Neural progenitor cell (in vitro differentiated cells): ENCODE results near the gene RHBDF1. TPM values are rescaled to one million over a fixed set of nuclear protein-coding genes. Genes with fewer than 3 reads are reported as not detected.

ENCODE experiments used
- DNase-seq: peaks from one replicate; pipeline ENCODE4 v3.0.0-alpha.2; 2016; ENCODE audit warnings: low spot score
- H2AFZ ChIP-seq: fragments of 200-600 bp; sonication (generic); replicated peaks from 2 replicates; pipeline ENCODE4 v1.6.1; 2016; ENCODE audit warnings: antibody characterized with exemption
- H3F3A ChIP-seq: fragments of 200-600 bp; sonication (generic); 2 replicates; pipeline ENCODE4 v1.6.1; 2016; ENCODE audit warnings: antibody characterized with exemption, low read depth
- H3K27ac ChIP-seq: fragments of 200-600 bp; sonication (generic); 2 replicates; pipeline ENCODE4 v1.5.1; 2016; ENCODE audit warnings: mild to moderate bottlenecking
- H3K27me3 ChIP-seq: fragments of 200-600 bp; sonication (generic); 2 replicates; pipeline ENCODE4 v1.6.1; 2016; ENCODE audit warnings: mild to moderate bottlenecking, moderate library complexity
- H3K36me3 ChIP-seq: fragments of 200-600 bp; sonication (generic); 2 replicates; pipeline ENCODE4 v1.5.1; 2016
- H3K4me1 ChIP-seq: fragments of 200-600 bp; sonication (generic); 2 replicates; pipeline ENCODE4 v1.6.1; 2016; ENCODE audit warnings: mixed run types
- H3K4me2 ChIP-seq: fragments of 200-600 bp; sonication (generic); 2 replicates; pipeline ENCODE4 v1.6.1; 2016
- H3K4me3 ChIP-seq: fragments of 200-600 bp; sonication (generic); 2 replicates; pipeline ENCODE4 v1.5.1; 2016
- H3K79me2 ChIP-seq: fragments of 200-600 bp; sonication (generic); 2 replicates; pipeline ENCODE4 v1.6.1; 2016; ENCODE audit warnings: low read depth
- H3K9ac ChIP-seq: fragments of 200-600 bp; sonication (generic); 2 replicates; pipeline ENCODE4 v1.6.1; 2016
- H3K9me3 ChIP-seq: fragments of 200-600 bp; sonication (generic); 2 replicates; pipeline ENCODE4 v1.5.1; 2016; ENCODE audit warnings: low read depth
- H4K20me1 ChIP-seq: fragments of 200-600 bp; sonication (generic); 2 replicates; pipeline ENCODE4 v1.6.1; 2016; ENCODE audit warnings: low read depth
- H3K27ac Mint-ChIP-seq: 3 replicates; pipeline ENCODE4 v1.8.0; 2021; ENCODE audit warnings: mixed read lengths
- H3K27me3 Mint-ChIP-seq: 2 replicates; pipeline ENCODE4 v1.8.0; 2022; ENCODE audit warnings: low read depth, mild to moderate bottlenecking, inconsistent platforms, moderate library complexity, mixed read lengths; ENCODE audit not compliant: insufficient read depth
- H3K36me3 Mint-ChIP-seq: 3 replicates; pipeline ENCODE4 v1.8.0; 2021; ENCODE audit warnings: mixed read lengths
- H3K4me1 Mint-ChIP-seq: 3 replicates; pipeline ENCODE4 v1.8.0; 2021; ENCODE audit warnings: mixed read lengths
- H3K4me3 Mint-ChIP-seq: 3 replicates; pipeline ENCODE4 v1.8.0; 2021; ENCODE audit warnings: mild to moderate bottlenecking, moderate library complexity, mixed read lengths
- H3K9me3 Mint-ChIP-seq: 3 replicates; pipeline ENCODE4 v1.8.0; 2020; ENCODE audit warnings: mixed read lengths
- CTCF ChIP-seq: fragments of 200-600 bp; sonication (generic); IDR thresholded peaks from 2 replicates; pipeline ENCODE4 v1.5.1; 2017; ENCODE audit warnings: antibody characterized with exemption, mild to moderate bottlenecking
- EZH2 ChIP-seq: fragments of 200-600 bp; sonication (generic); IDR thresholded peaks from 2 replicates; pipeline ENCODE4 v1.6.1; 2017; ENCODE audit warnings: antibody characterized with exemption, mild to moderate bottlenecking, moderate library complexity
- EZH2phosphoT487 ChIP-seq: fragments of 200-600 bp; sonication (generic); IDR thresholded peaks from 2 replicates; pipeline ENCODE4 v1.6.1; 2017; ENCODE audit warnings: antibody characterized with exemption
- total RNA-seq: library from RNA; depleted of rRNA; stranded (reverse); fragments of >200 nt; gene quantifications from 2 replicates; pipeline ENCODE4 v1.2.3, GENCODE V29; 2015; ENCODE audit warnings: low replicate concordance

Gene RHBDF1
- total RNA-seq, 1 donor from 2014 or later, result 11.0 TPM

GRCh38 chr16:36336-36984 lies 36.0 kb downstream of the RHBDF1 start:
- H3K4me3 ChIP-seq, result no peak overlapping the region
- H3K4me2 ChIP-seq, result no peak overlapping the region
- H3K4me1 ChIP-seq, result no peaks in the 10 kb centered on the region
- no peaks in the 10 kb centered on the region for H3K79me2 ChIP-seq
- Mint-ChIP-seq H3K4me1 (no peaks in the 10 kb centered on the region), H3K9me3 (no peaks in the 10 kb centered on the region), H3K27me3 (peaks cover 2% of the 10 kb centered on the region), H3K36me3 (peaks cover 10% of the 10 kb centered on the region), H3K27ac (no peak overlapping the region), H3K4me3 (no peak overlapping the region)
- no peak overlapping the region for H3K27ac ChIP-seq
- no peak overlapping the region for H3K9ac ChIP-seq
- no peak for DNase-seq
- no peaks in the 10 kb centered on the region for H3K36me3 ChIP-seq
- H3K27me3 ChIP-seq, result no peaks in the 10 kb centered on the region
- H3F3A ChIP-seq, result peaks cover 2% of the 10 kb centered on the region
- TF ChIP-seq EZH2, result no peak
- TF ChIP-seq CTCF, result no peak
- TF ChIP-seq EZH2phosphoT487, result no peak
- H2AFZ ChIP-seq, result no peak overlapping the region
- H4K20me1 ChIP-seq, result no peaks in the 10 kb centered on the region
- no peaks in the 10 kb centered on the region for H3K9me3 ChIP-seq

GRCh38 chr16:35678-36305 lies 36.6 kb downstream of the RHBDF1 start:
- Histone ChIP-seq H3K4me2 (no peak overlapping the region), H3K9me3 (no peaks in the 10 kb centered on the region), H3K4me1 (no peaks in the 10 kb centered on the region), H3K9ac (no peak overlapping the region), H3K27me3 (no peaks in the 10 kb centered on the region), H2AFZ (no peak overlapping the region), H3K27ac (no peak overlapping the region), H3F3A (peaks cover 2% of the 10 kb centered on the region), H3K79me2 (no peaks in the 10 kb centered on the region), H4K20me1 (no peaks in the 10 kb centered on the region), H3K4me3 (no peak overlapping the region), H3K36me3 (no peaks in the 10 kb centered on the region)
- Mint-ChIP-seq H3K9me3 (no peaks in the 10 kb centered on the region), H3K4me3 (peak overlapping the region; percentile 33), H3K27ac (no peak overlapping the region), H3K27me3 (peaks cover 2% of the 10 kb centered on the region), H3K4me1 (no peaks in the 10 kb centered on the region), H3K36me3 (peaks cover 5% of the 10 kb centered on the region)
- DNase-seq, result no peak
- TF ChIP-seq CTCF (no peak), EZH2phosphoT487 (no peak), EZH2 (no peak)

- no peak overlapping the region for H3K4me3 ChIP-seq
- H2AFZ ChIP-seq, result no peak overlapping the region
- no peak overlapping the region for H3K27ac ChIP-seq
- no peak for DNase-seq
- no peaks in the 10 kb centered on the region for H3K36me3 ChIP-seq
- Mint-ChIP-seq H3K4me1 (no peaks in the 10 kb centered on the region), H3K9me3 (no peaks in the 10 kb centered on the region), H3K27ac (no peak overlapping the region), H3K4me3 (no peak overlapping the region), H3K27me3 (peaks cover 2% of the 10 kb centered on the region), H3K36me3 (peaks cover 5% of the 10 kb centered on the region)
- H3F3A ChIP-seq, result peaks cover 2% of the 10 kb centered on the region
- H3K4me1 ChIP-seq, result no peaks in the 10 kb centered on the region
- no peaks in the 10 kb centered on the region for H4K20me1 ChIP-seq
- H3K4me2 ChIP-seq, result no peak overlapping the region
- TF ChIP-seq CTCF (no peak), EZH2 (no peak), EZH2phosphoT487 (no peak)
- H3K9me3 ChIP-seq, result no peaks in the 10 kb centered on the region
- H3K27me3 ChIP-seq, result no peaks in the 10 kb centered on the region
- H3K9ac ChIP-seq, result no peak overlapping the region
- H3K79me2 ChIP-seq, result no peaks in the 10 kb centered on the region
Observed at GRCh38 chr16:35011-35677, 37.3 kb downstream of the RHBDF1 start.
